MM.1S (cell line): ENCODE data around the gene CD86.

Experiments used
- CTCF ChIP-seq: fragments of 300-600 bp; sonication (generic); IDR thresholded peaks from 2 replicates; pipeline ENCODE4 v1.5.1; 2016; ENCODE audit warnings: antibody characterized with exemption, low read length, mixed read lengths
- EZH2 ChIP-seq: fragments of 300-600 bp; sonication (generic); optimal IDR thresholded peaks from 2 replicates; pipeline ENCODE3; 2017; ENCODE audit warnings: low read depth, mild to moderate bottlenecking, antibody characterized with exemption, low read length, mixed read lengths
- EZH2phosphoT487 ChIP-seq: fragments of 300-600 bp; sonication (generic); IDR thresholded peaks from 2 replicates; pipeline ENCODE4 v1.6.1; 2018; ENCODE audit warnings: antibody characterized with exemption, low read length

- TF ChIP-seq CTCF (no peak), EZH2phosphoT487 (no peak), EZH2 (no peak)
Observed at GRCh38 chr3:122105626-122106025, 50.5 kb downstream of the CD86 start.
